CD14-positive monocyte (primary cell): ENCODE data around the gene MAT2A. TPM values are rescaled to one million over a fixed set of nuclear protein-coding genes. Genes with fewer than 3 reads are reported as not detected.

ENCODE experiments used
- DNase-seq, 3 donors: peaks; one replicate each; pipeline ENCODE4 v3.0.0-alpha.2; 2011 to 2022
- H2AFZ ChIP-seq: 2 replicates; pipeline ENCODE4 v1.6.0; 2012; ENCODE audit warnings: mild to moderate bottlenecking, low read depth, low read length, inconsistent platforms; ENCODE audit not compliant: insufficient read depth, poor library complexity, severe bottlenecking
- H3K27ac ChIP-seq, 2 donors: 1 replicate in 1 of 2; 2 replicates in 1 of 2; pipeline ENCODE4 v1.5.1; 2012 to 2013; ENCODE audit warnings: low read length in 2 of 2, control low read depth in 1 of 2, inconsistent platforms in 1 of 2, low read depth in 1 of 2, mild to moderate bottlenecking in 1 of 2
- H3K27me3 ChIP-seq, 2 donors: one replicate each; pipeline versions ENCODE4 v1.6.0 to v1.6.1; 2011 to 2013; ENCODE audit warnings: low read length in 2 of 2; ENCODE audit not compliant: control insufficient read depth in 2 of 2, insufficient read depth in 2 of 2
- H3K36me3 ChIP-seq, 2 donors: replicated peaks in 1 of 2; 1 replicate in 1 of 2; 2 replicates in 1 of 2; pipeline versions ENCODE4 v1.5.1 to v1.6.1; 2012 to 2013; ENCODE audit warnings: low read length in 2 of 2, control low read depth in 1 of 2, inconsistent platforms in 1 of 2, mild to moderate bottlenecking in 1 of 2; ENCODE audit not compliant: insufficient read depth in 2 of 2, control insufficient read depth in 1 of 2
- H3K4me1 ChIP-seq, 2 donors: 1 replicate in 1 of 2; 2 replicates in 1 of 2; pipeline versions ENCODE4 v1.5.1 to v1.6.1; 2012 to 2013; ENCODE audit warnings: low read length in 2 of 2, control low read depth in 1 of 2, inconsistent platforms in 1 of 2, mild to moderate bottlenecking in 1 of 2, moderate library complexity in 1 of 2; ENCODE audit not compliant: insufficient read depth in 2 of 2, control insufficient read depth in 1 of 2
- H3K4me2 ChIP-seq: replicated peaks from 2 replicates; pipeline ENCODE3; 2012; ENCODE audit warnings: low read length, moderate library complexity, mild to moderate bottlenecking; ENCODE audit not compliant: poor library complexity, severe bottlenecking; ENCODE audit errors: extremely low read depth
- H3K4me3 ChIP-seq, 3 experiments: fragments of 200-600 bp in 1 of 3; sonication (generic) in 1 of 3; replicated peaks in 1 of 3; 1 replicate in 2 of 3; 2 replicates in 1 of 3; pipeline ENCODE4 v1.5.1; 2011 to 2013; ENCODE audit warnings: low read length in 3 of 3, mild to moderate bottlenecking in 3 of 3, control low read depth in 2 of 3, low read depth in 2 of 3, inconsistent platforms in 1 of 3, moderate library complexity in 1 of 3
- H3K79me2 ChIP-seq: 2 replicates; pipeline ENCODE4 v1.6.0; 2012; ENCODE audit warnings: mild to moderate bottlenecking, control low read depth, inconsistent platforms, low read length, moderate library complexity; ENCODE audit not compliant: insufficient read depth
- H3K9ac ChIP-seq: 2 replicates; pipeline ENCODE4 v1.6.0; 2017; ENCODE audit warnings: low read length, mild to moderate bottlenecking; ENCODE audit not compliant: insufficient read depth, poor library complexity, severe bottlenecking
- H3K9me3 ChIP-seq, 2 donors: replicated peaks in 1 of 2; 1 replicate in 1 of 2; 2 replicates in 1 of 2; pipeline versions ENCODE4 v1.5.1 to v1.6.1; 2012 to 2013; ENCODE audit warnings: low read length in 2 of 2, control low read depth in 1 of 2; ENCODE audit not compliant: control insufficient read depth in 1 of 2, insufficient read depth in 1 of 2
- H4K20me1 ChIP-seq: 2 replicates; pipeline ENCODE4 v1.6.0; 2012; ENCODE audit warnings: mild to moderate bottlenecking, low read length, control low read depth, moderate library complexity; ENCODE audit not compliant: insufficient read depth
- H3K27ac Mint-ChIP-seq, 7 donors: one replicate each; pipeline ENCODE4 v1.8.0; 2020; ENCODE audit warnings: mild to moderate bottlenecking in 7 of 7, mixed read lengths in 7 of 7, moderate library complexity in 6 of 7, inconsistent platforms in 2 of 7
- H3K27me3 Mint-ChIP-seq, 3 donors: one replicate each; pipeline ENCODE4 v1.8.0; 2021 to 2022; ENCODE audit warnings: low read depth in 3 of 3, mild to moderate bottlenecking in 3 of 3, mixed read lengths in 3 of 3, moderate library complexity in 3 of 3, inconsistent platforms in 1 of 3
- H3K36me3 Mint-ChIP-seq, 2 donors: one replicate each; pipeline ENCODE4 v1.8.0; 2020; ENCODE audit warnings: mixed read lengths in 2 of 2, inconsistent platforms in 1 of 2, mild to moderate bottlenecking in 1 of 2
- H3K4me1 Mint-ChIP-seq: one replicate; pipeline ENCODE4 v1.8.0; 2020; ENCODE audit warnings: mild to moderate bottlenecking, mixed read lengths
- H3K4me3 Mint-ChIP-seq, 2 donors: one replicate each; pipeline ENCODE4 v1.8.0; 2020; ENCODE audit warnings: mild to moderate bottlenecking in 2 of 2, mixed read lengths in 2 of 2, moderate library complexity in 1 of 2
- H3K9me3 Mint-ChIP-seq, 7 donors: one replicate each; pipeline ENCODE4 v1.8.0; 2020 to 2022; ENCODE audit warnings: mixed read lengths in 7 of 7, mild to moderate bottlenecking in 6 of 7, moderate library complexity in 6 of 7, inconsistent platforms in 2 of 7
- CTCF ChIP-seq: fragments of 200-600 bp; IDR thresholded peaks from one replicate; pipeline ENCODE4 v1.8.0; 2022; ENCODE audit warnings: antibody characterized with exemption, mild to moderate bottlenecking
- WGBS: methylation state at CpG from one replicate; pipeline ENCODE4 v1.1.5; 2013; ENCODE audit warnings: missing lambda C conversion rate; ENCODE audit not compliant: insufficient coverage; 5-methylcytosine and 5-hydroxymethylcytosine counted together
- intact Hi-C, 2 donors: fragments of 100-400 bp; cut with micrococcal nuclease; formaldehyde crosslinking; loops; one replicate each; pipeline versions ENCODE4 v1.15.0 to v1.15.1; 2023
- polyA plus RNA-seq, 3 donors: library from polyadenylated mRNA; depleted of rRNA in 1 of 3; unstranded in 2 of 3; stranded (reverse) in 1 of 3; fragments of 300-500 nt in 2 of 3; fragments of >200 nt in 1 of 3; fragmentation: Illumina TruSeq in 2 of 3; gene quantifications; 1 replicate in 2 of 3; 2 replicates in 1 of 3; pipeline ENCODE4 v1.2.3, GENCODE V29; 2012 to 2021

Gene MAT2A
- polyA plus RNA-seq, 3 donors = 97.0 to 454 (median 117) TPM

- Histone ChIP-seq H3K4me2 (no peak overlapping the region), H3K27me3 (no peaks in the 10 kb centered on the region), H3K4me1 (peaks cover 28 to 42% of the 10 kb centered on the region in 2 donors), H3K9me3 (no peaks in the 10 kb centered on the region), H3K36me3 (peaks cover 0 to under 1% of the 10 kb centered on the region in 2 donors), H3K4me3 (no peak overlapping the region), H4K20me1 (peaks cover 14% of the 10 kb centered on the region), H3K79me2 (peaks cover 41% of the 10 kb centered on the region), H2AFZ (no peak overlapping the region), H3K9ac (no peak overlapping the region), H3K27ac (no peak overlapping the region)
- H3K4me3 Mint-ChIP-seq = no peak overlapping the region
- H3K27me3 Mint-ChIP-seq = peaks cover 3 to 6% (median 4%) of the 10 kb centered on the region in 3 donors
- DNase-seq = no peak
- intact Hi-C loops = no loop called here
- no peaks in the 10 kb centered on the region for H3K9me3 Mint-ChIP-seq
- H3K4me1 Mint-ChIP-seq = peaks cover 37% of the 10 kb centered on the region
- H3K36me3 Mint-ChIP-seq = peaks cover 3 to 8% of the 10 kb centered on the region in 2 donors
- H3K27ac Mint-ChIP-seq = no peak overlapping the region
- 80% methylated on average over 1 of the region's 8 CpGs for WGBS
- TF ChIP-seq CTCF = no peak
Measured at GRCh38 chr2:85575739-85576138, 36.8 kb downstream of the MAT2A start.

GRCh38 chr2:85577063-85577385, 38.1 kb downstream of the MAT2A start:
- no peak for TF ChIP-seq CTCF
- Histone ChIP-seq H3K27me3 (no peaks in the 10 kb centered on the region), H3K36me3 (peaks cover 8 to 13% of the 10 kb centered on the region in 2 donors), H3K79me2 (peaks cover 54% of the 10 kb centered on the region), H3K4me1 (peaks cover 30 to 45% of the 10 kb centered on the region in 2 donors), H3K4me2 (peak overlapping the region; percentile 81), H3K27ac (peak overlapping the region; percentile 85 to 91), H3K9ac (peak overlapping the region; percentile 76), H3K9me3 (no peaks in the 10 kb centered on the region), H3K4me3 (peak overlapping the region; percentile 53 to 86 (median 78)), H2AFZ (peak overlapping the region; percentile 90), H4K20me1 (peaks cover 19% of the 10 kb centered on the region)
- peaks cover 0 to 4% (median 3%) of the 10 kb centered on the region in 3 donors for H3K27me3 Mint-ChIP-seq
- WGBS = no CpG with 5 or more reads among the region's 3 CpGs
- peaks cover 12 to 21% of the 10 kb centered on the region in 2 donors for H3K36me3 Mint-ChIP-seq
- H3K4me1 Mint-ChIP-seq = peaks cover 44% of the 10 kb centered on the region
- H3K9me3 Mint-ChIP-seq = no peaks in the 10 kb centered on the region
- DNase-seq = no peak
- intact Hi-C loops = no loop called here
- peak overlapping the region; percentile 96 to 99 for H3K4me3 Mint-ChIP-seq
- H3K27ac Mint-ChIP-seq = peak overlapping the region; percentile 92 to 98 (median 96)
